Fibroblast of skin of back (primary cell): ENCODE measurements around the gene FPR2.
A peak's percentile ranks its signal among the peaks of the same experiment; 100 is the strongest.
"Not testable (repeated sequence)": the region's sequence is repeated elsewhere in the genome, so short reads cannot be mapped to it uniquely, and the experiment has no call there.

Experiments
- DNase-seq: peaks from one replicate; pipeline ENCODE4 v3.0.0-alpha.2; 2013

FPR2 gene

GRCh38 chr19:51783372-51783771 lies 22.4 kb downstream of the FPR2 start:
- no peak for DNase-seq

GRCh38 chr19:51784109-51784785 lies 23.3 kb downstream of the FPR2 start:
- DNase-seq = no peak

GRCh38 chr19:51784922-51785690 lies 24.1 kb downstream of the FPR2 start:
- DNase-seq = peak; percentile 40

GRCh38 chr19:51786646-51787494 lies 25.9 kb downstream of the FPR2 start:
- no peak for DNase-seq

- DNase-seq = no peak
Measured at GRCh38 chr19:51788029-51788428, 27.0 kb downstream of the FPR2 start.

GRCh38 chr19:51789061-51789795 lies 28.2 kb downstream of the FPR2 start:
- DNase-seq = no peak

GRCh38 chr19:51792932-51793331 lies 32.0 kb downstream of the FPR2 start:
- no peak for DNase-seq

GRCh38 chr19:51793994-51794393 lies 33.0 kb downstream of the FPR2 start:
- no peak for DNase-seq

GRCh38 chr19:51794885-51795490 lies 34.0 kb downstream of the FPR2 start, which contains the start of gene FPR3:
Gene FPR3, plus strand, starts transcription at chr19:51795157. Its CDS starts 28,592 bp downstream, at chr19:51823749.
- peak; percentile 42 for DNase-seq

- no peak for DNase-seq
Measured at GRCh38 chr19:51796195-51796679, 35.3 kb downstream of the FPR2 start.

GRCh38 chr19:51797480-51797879 lies 36.5 kb downstream of the FPR2 start:
- DNase-seq = no peak

- DNase-seq = no peak
Measured at GRCh38 chr19:51798062-51798461, 37.1 kb downstream of the FPR2 start.

- DNase-seq = peak; percentile 95
Measured at GRCh38 chr19:51799034-51799773, 38.2 kb downstream of the FPR2 start.

- no peak for DNase-seq
Measured at GRCh38 chr19:51799774-51800472, 38.9 kb downstream of the FPR2 start.

- DNase-seq = peak; percentile 44
Measured at GRCh38 chr19:51800473-51801244, 39.7 kb downstream of the FPR2 start.

- no peak for DNase-seq
Measured at GRCh38 chr19:51802775-51803174, 41.8 kb downstream of the FPR2 start.

- no peak for DNase-seq
Measured at GRCh38 chr19:51803519-51803918, 42.5 kb downstream of the FPR2 start.

GRCh38 chr19:51803967-51804366 lies 43.0 kb downstream of the FPR2 start:
- DNase-seq = no peak

- DNase-seq = not testable (repeated sequence)
Measured at GRCh38 chr19:51804789-51805188, 43.8 kb downstream of the FPR2 start.
